Gastrocnemius medialis (tissue), 4 donors: ENCODE results near the gene PSME3. TPM values are rescaled to one million over a fixed set of nuclear protein-coding genes. Genes with fewer than 3 reads are reported as not detected.
"Not testable (repeated sequence)": the region's sequence is repeated elsewhere in the genome, so short reads cannot be mapped to it uniquely, and the experiment has no call there.

Experiments used
- ATAC-seq, 2 donors: fragments of 150-250 bp; one replicate each; pipeline ENCODE4 v1.9.1; 2016
- DNase-seq, 2 donors: peaks; one replicate each; pipeline ENCODE4 v3.0.0-alpha.2; 2019
- H3K27ac ChIP-seq, 4 donors: fragments of 200-600 bp; sonication (generic); 1 replicate in 1 of 4; 2 replicates in 3 of 4; pipeline ENCODE4 v1.5.1; 2016 to 2018; ENCODE audit warnings: mild to moderate bottlenecking in 2 of 4, moderate library complexity in 1 of 4
- H3K27me3 ChIP-seq, 3 donors: fragments of 200-600 bp; sonication (generic) in 2 of 3; 1 replicate in 1 of 3; 2 replicates in 2 of 3; pipeline versions ENCODE4 v1.5.1 to v1.6.0; 2016 to 2019; ENCODE audit warnings: mild to moderate bottlenecking in 1 of 3, moderate library complexity in 1 of 3
- H3K36me3 ChIP-seq, 2 donors: fragments of 200-600 bp; sonication (generic) in 1 of 2; one replicate each; pipeline ENCODE4 v1.5.1; 2017 to 2018
- H3K4me1 ChIP-seq, 2 donors: fragments of 200-600 bp; sonication (generic) in 1 of 2; one replicate each; pipeline ENCODE4 v1.5.1; 2016 to 2017; ENCODE audit warnings: mild to moderate bottlenecking in 2 of 2
- H3K4me3 ChIP-seq, 4 donors: fragments of 200-600 bp; sonication (generic) in 3 of 4; 1 replicate in 1 of 4; 2 replicates in 3 of 4; pipeline ENCODE4 v1.5.1; 2016 to 2019; ENCODE audit warnings: mild to moderate bottlenecking in 2 of 4
- H3K9me3 ChIP-seq, 3 donors: fragments of 200-600 bp; sonication (generic) in 2 of 3; 1 replicate in 1 of 3; 2 replicates in 2 of 3; pipeline ENCODE4 v1.5.1; 2016 to 2019
- CTCF ChIP-seq, 5 experiments: fragments of 450-650 bp in 3 of 5; fragments of 200-600 bp in 2 of 5; sonication (generic) in 2 of 5; IDR thresholded peaks in 4 of 5; conservative IDR thresholded peaks in 1 of 5; 1 replicate in 4 of 5; 2 replicates in 1 of 5; pipeline ENCODE4 v1.5.1; 2016 to 2019; ENCODE audit warnings: antibody characterized with exemption in 5 of 5, mild to moderate bottlenecking in 3 of 5, moderate library complexity in 3 of 5
- POLR2A ChIP-seq, 2 donors: fragments of 450-650 bp; IDR thresholded peaks; one replicate each; pipeline ENCODE4 v1.6.1; 2017; ENCODE audit warnings: antibody characterized with exemption in 2 of 2, mild to moderate bottlenecking in 2 of 2, moderate library complexity in 2 of 2
- in situ Hi-C, 4 donors: fragments of 200-750 bp; cut with MboI; loops; one replicate each; pipeline versions ENCODE4 v1.15.0 to v1.8.0; 2017; ENCODE audit warnings: low sequenced_read_pairs in 4 of 4
- intact Hi-C: fragments of 100-400 bp; cut with DNase I; formaldehyde crosslinking; loops from one replicate; pipeline ENCODE4 v1.15.1; 2023; ENCODE audit warnings: low total_unique reads
- total RNA-seq, 4 donors: library from RNA; depleted of rRNA; stranded (reverse); fragments of >200 nt; gene quantifications; one replicate each; pipeline versions ENCODE4 v1.1.0 to v1.2.3, GENCODE V29; 2016

Gene PSME3
- total RNA-seq, 4 donors from 2014 or later = 84.2 to 101 (median 88.7) TPM

- H3K4me3 ChIP-seq = no peak overlapping the region
- H3K4me1 ChIP-seq = no peaks in the 10 kb centered on the region
- no peaks in the 10 kb centered on the region for H3K27me3 ChIP-seq
- TF ChIP-seq CTCF (IDR thresholded peaks at IDR 0.05 in 4 of 5, conservative IDR thresholded peaks at IDR 0.05 in 1 of 5) (no peak), POLR2A (IDR thresholded peaks at IDR 0.05) (no peak)
- no peak for ATAC-seq
- no peaks in the 10 kb centered on the region for H3K36me3 ChIP-seq
- DNase-seq = no peak
- intact Hi-C loops = no loop called here
- no peak overlapping the region for H3K27ac ChIP-seq
- in situ Hi-C loops = no loop called here
- no peaks in the 10 kb centered on the region for H3K9me3 ChIP-seq
Observed at GRCh38 chr17:42880776-42881310, 47.6 kb downstream of the PSME3 start.

GRCh38 chr17:42881706-42882105 is 48.5 kb downstream of the PSME3 start:
- in situ Hi-C loops, H3K27ac ChIP-seq, H3K27me3 ChIP-seq, DNase-seq, H3K4me3 ChIP-seq, ATAC-seq, intact Hi-C loops, H3K9me3 ChIP-seq, H3K4me1 ChIP-seq, H3K36me3 ChIP-seq: not testable (repeated sequence)

- in situ Hi-C loops = no loop called here
- DNase-seq (no peak), ATAC-seq (no peak)
- Histone ChIP-seq H3K4me1 (peaks cover 0 to 2% of the 10 kb centered on the region in 2 donors), H3K9me3 (no peaks in the 10 kb centered on the region), H3K27ac (no peak overlapping the region), H3K36me3 (no peaks in the 10 kb centered on the region), H3K4me3 (no peak overlapping the region), H3K27me3 (no peaks in the 10 kb centered on the region)
- TF ChIP-seq CTCF (IDR thresholded peaks at IDR 0.05 in 4 of 5, conservative IDR thresholded peaks at IDR 0.05 in 1 of 5) = no peak
- TF ChIP-seq POLR2A (IDR thresholded peaks at IDR 0.05) = no peak
- intact Hi-C loops = no loop called here
Observed at GRCh38 chr17:42882166-42882565, 49.0 kb downstream of the PSME3 start.

GRCh38 chr17:42883802-42884558 is 50.8 kb downstream of the PSME3 start:
- Histone ChIP-seq H3K4me1 (peaks cover 0 to 2% of the 10 kb centered on the region in 2 donors), H3K4me3 (no peak overlapping the region), H3K9me3 (no peaks in the 10 kb centered on the region), H3K27me3 (no peaks in the 10 kb centered on the region), H3K27ac (no peak overlapping the region), H3K36me3 (no peaks in the 10 kb centered on the region)
- TF ChIP-seq POLR2A (IDR thresholded peaks at IDR 0.05) (no peak), CTCF (IDR thresholded peaks at IDR 0.05 in 4 of 5, conservative IDR thresholded peaks at IDR 0.05 in 1 of 5) (no peak)
- intact Hi-C loops (no loop called here), in situ Hi-C loops (no loop called here)
- no peak for ATAC-seq
- DNase-seq = no peak

GRCh38 chr17:42885806-42886205 is 52.6 kb downstream of the PSME3 start:
- H3K36me3 ChIP-seq, H3K27ac ChIP-seq, H3K27me3 ChIP-seq, H3K9me3 ChIP-seq, H3K4me3 ChIP-seq, in situ Hi-C loops, ATAC-seq, DNase-seq, H3K4me1 ChIP-seq, intact Hi-C loops: not testable (repeated sequence)
